A549 (cell line): ENCODE measurements around the gene DSCAML1. TPM values are rescaled to one million over a fixed set of nuclear protein-coding genes. Genes with fewer than 3 reads are reported as not detected.
A peak's percentile ranks its signal among the peaks of the same experiment; 100 is the strongest.

Experiments used
- ATAC-seq, 2 experiments: fragments of 200-7000 bp in 1 of 2; fragments of >200 bp in 1 of 2; cut with Nextera tagmentation in 1 of 2; cut with Tn5 transposase in 1 of 2; 3 replicates each; pipeline versions ENCODE4 v1.8.0 to v1.9.1; 2018 to 2020; ENCODE audit warnings: mild to moderate bottlenecking in 1 of 2, moderate library complexity in 1 of 2
- CTCF ChIA-PET: fragments of 300-600 bp; sonication (Branson Sonifier 250); formaldehyde crosslinking; extraction: SDS; loops from one replicate; lab custom pipeline; 2021; ENCODE audit warnings: antibody characterized with exemption, inconsistent platforms; lab: Yijun Ruan, JAX
- POLR2A ChIA-PET: fragments of 350-600 bp; formaldehyde crosslinking; extraction: SDS; loops from one replicate; lab custom pipeline; 2021; ENCODE audit warnings: antibody characterized with exemption, inconsistent platforms; lab: Yijun Ruan, JAX
- DNase-seq, 2 experiments: peaks; one replicate each; pipeline versions ENCODE4 v3.0.0 to v3.0.0-alpha.2; 2011 to 2016; ENCODE audit warnings: low read depth in 1 of 2, low spot score in 1 of 2
- FAIRE-seq: peaks from 2 replicates; lab custom pipeline; 2011; peaks lifted over from hg19 to GRCh38; lab: Jason Lieb, UNC
- H3K27ac ChIP-seq, 2 experiments: fragments of >200 bp; sonication (Bioruptor Twin); formaldehyde crosslinking; 3 replicates each; pipeline ENCODE4 v1.5.1; 2016 to 2017
- H3K4me1 ChIP-seq: fragments of >200 bp; sonication (Bioruptor Twin); formaldehyde crosslinking; 3 replicates; pipeline ENCODE4 v1.6.1; 2016
- H3K4me2 ChIP-seq: fragments of >200 bp; sonication (Bioruptor Twin); formaldehyde crosslinking; 3 replicates; pipeline ENCODE4 v1.6.1; 2016
- H3K4me3 ChIP-seq: fragments of >200 bp; sonication (Bioruptor Twin); formaldehyde crosslinking; 3 replicates; pipeline ENCODE4 v1.5.1; 2016
- H3K9me3 ChIP-seq: fragments of >200 bp; sonication (Bioruptor Twin); formaldehyde crosslinking; 3 replicates; pipeline ENCODE4 v1.6.1; 2016
- CBX8 ChIP-seq: fragments of 200-600 bp; sonication (generic); IDR thresholded peaks from 2 replicates; pipeline ENCODE4 v1.6.1; 2016
- CTCF ChIP-seq: fragments of >200 bp; sonication (Bioruptor Twin); formaldehyde crosslinking; IDR thresholded peaks from 3 replicates; pipeline ENCODE4 v1.5.1; 2016
- ESRRA ChIP-seq: fragments of 150-350 bp; IDR thresholded peaks from 2 replicates; pipeline ENCODE4 v1.6.1; 2014; ENCODE audit warnings: mild to moderate bottlenecking, low read length, borderline replicate concordance
- GATA3 ChIP-seq: IDR thresholded peaks from 2 replicates; pipeline ENCODE4 v1.6.1; 2012; ENCODE audit warnings: borderline replicate concordance
- HOXA7 ChIP-seq: fragments of 250-450 bp; sonication (Bioruptor Pico); IDR thresholded peaks from 2 replicates; pipeline ENCODE4 v1.5.0; 2020; ENCODE audit warnings: mild to moderate bottlenecking, moderate library complexity
- HOXB13 ChIP-seq: fragments of 250-450 bp; sonication (Bioruptor Pico); IDR thresholded peaks from 2 replicates; pipeline ENCODE4 v1.5.0; 2020; ENCODE audit warnings: low read depth, mild to moderate bottlenecking, moderate library complexity
- MAX ChIP-seq: IDR thresholded peaks from 2 replicates; pipeline ENCODE4 v1.6.1; 2012
- MAZ ChIP-seq: fragments of 150-350 bp; IDR thresholded peaks from 2 replicates; pipeline ENCODE4 v1.6.1; 2014; ENCODE audit warnings: antibody characterized with exemption, low read depth, low read length, borderline replicate concordance
- PBX3 ChIP-seq: IDR thresholded peaks from 2 replicates; pipeline ENCODE4 v1.6.1; 2012
- PHF8 ChIP-seq: fragments of 200-600 bp; sonication (generic); IDR thresholded peaks from 2 replicates; pipeline ENCODE4 v1.6.1; 2016; ENCODE audit warnings: low read depth, mild to moderate bottlenecking, antibody characterized with exemption, moderate library complexity, borderline replicate concordance
- POLR2AphosphoS2 ChIP-seq: conservative IDR thresholded peaks from 2 replicates; pipeline ENCODE4 v1.6.1; 2012; ENCODE audit warnings: low read length, improper control_type of control experiment, inconsistent platforms
- RAD21 ChIP-seq, 2 experiments: fragments of >200 bp in 1 of 2; sonication (Bioruptor Twin) in 1 of 2; formaldehyde crosslinking in 1 of 2; IDR thresholded peaks in 1 of 2; conservative IDR thresholded peaks in 1 of 2; 2 replicates in 1 of 2; 3 replicates in 1 of 2; pipeline ENCODE4 v1.6.1; 2012 to 2018; ENCODE audit warnings: inconsistent platforms in 1 of 2
- RNF2 ChIP-seq: fragments of 200-600 bp; sonication (generic); IDR thresholded peaks from 2 replicates; pipeline ENCODE4 v1.6.1; 2016; ENCODE audit warnings: low read depth, mild to moderate bottlenecking, antibody characterized with exemption, moderate library complexity, borderline replicate concordance
- SMC3 ChIP-seq: fragments of >200 bp; sonication (Bioruptor Twin); formaldehyde crosslinking; IDR thresholded peaks from 3 replicates; pipeline ENCODE4 v1.6.1; 2018; ENCODE audit warnings: inconsistent platforms
- WGBS: methylation state at CpG from one replicate; pipeline ENCODE4 v1.1.6; 2017; ENCODE audit errors: missing lambda C conversion rate; 5-methylcytosine and 5-hydroxymethylcytosine counted together
- polyA plus RNA-seq, 4 experiments: library from polyadenylated mRNA; depleted of rRNA in 3 of 4; stranded (reverse); fragments of >200 nt; fragmentation: RNase III in 1 of 4; extraction: RNeasy Plus Mini Kit Qiagen cat#74134 plus additional on column Dnase treatment in 1 of 4; gene quantifications; 2 replicates in 3 of 4; 3 replicates in 1 of 4; pipeline ENCODE4 v1.2.3, GENCODE V29; 2011 to 2017
- TF ChIP-seq, protein P1 (sequence below): fragments of 150-350 bp; IDR thresholded peaks from 2 replicates; pipeline ENCODE4 v1.6.1; 2014; ENCODE audit warnings: low read depth, mild to moderate bottlenecking, low read length

Gene DSCAML1
- polyA plus RNA-seq, 2 of the 4 experiments (the other 2 are of a cell fraction) = 0.12 to 0.31 TPM

DNA sequence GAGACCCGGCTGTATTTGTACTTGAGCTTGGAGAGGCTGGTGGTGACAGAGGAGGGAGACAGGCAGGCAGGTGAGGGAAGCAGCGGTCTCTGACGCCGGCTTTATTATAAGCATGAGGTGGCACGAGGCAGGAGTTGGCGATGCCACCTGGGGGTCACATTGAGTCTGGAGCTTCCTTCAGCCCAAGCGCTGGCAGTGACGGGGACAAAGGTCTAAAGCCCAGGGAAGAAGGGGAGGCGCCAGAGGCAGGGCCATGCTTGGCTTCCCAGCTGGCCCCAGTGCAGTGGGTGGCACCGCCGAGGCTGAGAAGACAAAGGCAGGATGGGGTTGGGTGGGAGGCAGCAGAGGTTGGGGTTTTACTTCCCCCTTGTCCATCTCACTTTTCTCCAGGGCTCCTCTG lies 23.1 kb upstream of the DSCAML1 start:
- no peak overlapping the region for H3K27ac ChIP-seq
- ATAC-seq (no peak), DNase-seq (no peak), FAIRE-seq (no peak)
- H3K9me3 ChIP-seq = no peaks in the 10 kb centered on the region
- H3K4me2 ChIP-seq = no peak overlapping the region
- CTCF ChIA-PET = interaction anchor here (0.6 to 7.8 kb wide), 13 partner anchors 8 to 394 kb away, joined by 3 to 158 read pairs (median 14); no protein-coding TSS in a partner anchor
- POLR2A ChIA-PET = no interaction called here
- peaks cover 42% of the 10 kb centered on the region for H3K4me1 ChIP-seq
- no peak for TF ChIP-seq PHF8
- H3K4me3 ChIP-seq = no peak overlapping the region
- WGBS = 87% methylated on average over 10 of the region's 11 CpGs

GRCh38 chr11:117819096-117820040 lies 22.4 kb upstream of the DSCAML1 start:
- DNase-seq = peak; percentile 62 to 76
- TF ChIP-seq, protein P1, sequence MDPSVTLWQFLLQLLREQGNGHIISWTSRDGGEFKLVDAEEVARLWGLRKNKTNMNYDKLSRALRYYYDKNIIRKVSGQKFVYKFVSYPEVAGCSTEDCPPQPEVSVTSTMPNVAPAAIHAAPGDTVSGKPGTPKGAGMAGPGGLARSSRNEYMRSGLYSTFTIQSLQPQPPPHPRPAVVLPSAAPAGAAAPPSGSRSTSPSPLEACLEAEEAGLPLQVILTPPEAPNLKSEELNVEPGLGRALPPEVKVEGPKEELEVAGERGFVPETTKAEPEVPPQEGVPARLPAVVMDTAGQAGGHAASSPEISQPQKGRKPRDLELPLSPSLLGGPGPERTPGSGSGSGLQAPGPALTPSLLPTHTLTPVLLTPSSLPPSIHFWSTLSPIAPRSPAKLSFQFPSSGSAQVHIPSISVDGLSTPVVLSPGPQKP = no peak
- TF ChIP-seq RAD21 (conservative IDR thresholded peaks at IDR 0.05 in 1 of 2, IDR thresholded peaks at IDR 0.05 in 1 of 2) (peak; percentile 67 to 86), CBX8 (no peak), SMC3 (peak; percentile 61), POLR2AphosphoS2 (no peak), RNF2 (no peak), CTCF (peak; percentile 59), MAZ (no peak), GATA3 (no peak), PBX3 (no peak)
- no peaks in the 10 kb centered on the region for H3K9me3 ChIP-seq
- peaks cover 42% of the 10 kb centered on the region for H3K4me1 ChIP-seq
- H3K27ac ChIP-seq = peak overlapping the region in 1 of 2 experiments; percentile 73; a peak in 1 of 6 replicates
- no peak overlapping the region for H3K4me3 ChIP-seq
- ChIA-PET CTCF (interaction anchor here (0.6 to 7.8 kb wide), 25 partner anchors 8 to 1794 kb away, joined by 3 to 158 read pairs (median 4); no protein-coding TSS in a partner anchor), POLR2A (no interaction called here)
- H3K4me2 ChIP-seq = no peak overlapping the region
- ATAC-seq = peak; percentile 62 to 78
- WGBS = 80% methylated on average over 4 of the region's 10 CpGs
- no peak for FAIRE-seq

- H3K27ac ChIP-seq = peak overlapping the region in 1 of 2 experiments; percentile 73; a peak in 4 of 6 replicates
- POLR2A ChIA-PET = interaction anchor here (1.3 kb wide), 1 partner anchor 392 kb away, joined by 5 read pairs; no protein-coding TSS in a partner anchor
- no peak for FAIRE-seq
- no peaks in the 10 kb centered on the region for H3K9me3 ChIP-seq
- H3K4me2 ChIP-seq = no peak overlapping the region; the same call in 1 of the 3 replicates
- peaks cover 41% of the 10 kb centered on the region for H3K4me1 ChIP-seq
- WGBS = 41% methylated on average over 8 of the region's 9 CpGs
- peak; percentile 5 to 12; a peak in 4 of 6 replicates for ATAC-seq
- DNase-seq = peak in 1 of 2 experiments; percentile 25
- CTCF ChIA-PET = interaction anchor here (0.6 to 7.8 kb wide), 34 partner anchors 9 to 1795 kb away, joined by 3 to 158 read pairs (median 4); no protein-coding TSS in a partner anchor
- TF ChIP-seq HOXA7 (CRISPR knock-in tag) = no peak
- TF ChIP-seq ESRRA = no peak
- TF ChIP-seq HOXB13 (CRISPR knock-in tag) = no peak
- TF ChIP-seq POLR2AphosphoS2 = no peak
- TF ChIP-seq MAX = 0 out of 2 replicates have a peak, but pooled peaks have one; percentile 17
- TF ChIP-seq CTCF = no peak; the same call in 1 of the 3 replicates
- TF ChIP-seq, all 56 proteins: peak for 1
- no peak overlapping the region for H3K4me3 ChIP-seq
Observed at GRCh38 chr11:117818041-117818873, 21.2 kb upstream of the DSCAML1 start.
